H1 (cell line): ENCODE measurements around the gene HLX. TPM values are rescaled to one million over a fixed set of nuclear protein-coding genes. Genes with fewer than 3 reads are reported as not detected.

Experiments used
- CTCF ChIA-PET: fragments of 300-600 bp; sonication (Branson Sonifier 250); formaldehyde crosslinking; loops from one replicate; lab custom pipeline; 2021; ENCODE audit not compliant: partially characterized antibody; lab: Charles Lee
- POLR2A ChIA-PET: fragments of 300-600 bp; sonication (Branson Sonifier 250); formaldehyde crosslinking; loops from one replicate; lab custom pipeline; 2021; ENCODE audit warnings: inconsistent platforms; ENCODE audit not compliant: partially characterized antibody; lab: Charles Lee
- DNase-seq, 2 experiments: peaks; one replicate each; pipeline versions ENCODE4 v3.0.0 to v3.0.0-alpha.2; 2010 to 2022; ENCODE audit warnings: low spot score in 2 of 2, low read depth in 1 of 2, mixed read lengths in 1 of 2
- FAIRE-seq: peaks from 2 replicates; lab custom pipeline; 2011; peaks lifted over from hg19 to GRCh38; lab: Jason Lieb, UNC
- H2AFZ ChIP-seq: 2 replicates; pipeline ENCODE4 v1.8.1; 2012; ENCODE audit warnings: low read length, inconsistent platforms
- H2AK5ac ChIP-seq: 2 replicates; pipeline ENCODE4 v1.6.1; 2013; ENCODE audit warnings: low read depth, low read length
- H2BK120ac ChIP-seq: replicated peaks from 2 replicates; pipeline ENCODE3; 2013; ENCODE audit warnings: low read depth, low read length, inconsistent platforms
- H2BK12ac ChIP-seq: 2 replicates; pipeline ENCODE4 v1.6.1; 2013; ENCODE audit warnings: low read depth, low read length
- H2BK15ac ChIP-seq: 2 replicates; pipeline ENCODE4 v1.6.1; 2013; ENCODE audit warnings: low read length
- H2BK20ac ChIP-seq: 2 replicates; pipeline ENCODE4 v1.6.1; 2013; ENCODE audit warnings: low read length
- H2BK5ac ChIP-seq: 2 replicates; pipeline ENCODE4 v1.6.1; 2013; ENCODE audit warnings: low read depth, low read length
- H3K14ac ChIP-seq: 2 replicates; pipeline ENCODE4 v1.6.1; 2013; ENCODE audit warnings: inconsistent platforms; ENCODE audit not compliant: insufficient read length
- H3K18ac ChIP-seq: 2 replicates; pipeline ENCODE4 v1.6.1; 2013; ENCODE audit warnings: low read length; ENCODE audit errors: extremely low read depth
- H3K23ac ChIP-seq: 2 replicates; pipeline ENCODE4 v1.6.1; 2013; ENCODE audit warnings: inconsistent platforms; ENCODE audit not compliant: insufficient read length
- H3K23me2 ChIP-seq: 2 replicates; pipeline ENCODE4 v1.6.1; 2013; ENCODE audit warnings: low read depth, low read length
- H3K27ac ChIP-seq: 2 replicates; pipeline ENCODE4 v1.6.1; 2011; ENCODE audit warnings: low read depth, low read length, inconsistent platforms
- H3K27me3 ChIP-seq, 4 experiments: replicated peaks in 1 of 4; 1 replicate in 1 of 4; 2 replicates in 3 of 4; pipeline versions ENCODE4 v1.6.1 to v1.8.1; 2011 to 2013; ENCODE audit warnings: low read length in 3 of 4, mild to moderate bottlenecking in 3 of 4, inconsistent platforms in 2 of 4, mixed read lengths in 2 of 4, moderate library complexity in 1 of 4; ENCODE audit not compliant: control insufficient read depth in 3 of 4, insufficient read depth in 3 of 4; ENCODE audit errors: extremely low read depth in 1 of 4
- H3K36me3 ChIP-seq, 4 experiments: 2 replicates each; pipeline versions ENCODE4 v1.6.1 to v1.8.1; 2011 to 2013; ENCODE audit warnings: mild to moderate bottlenecking in 4 of 4, low read length in 3 of 4, moderate library complexity in 2 of 4, control low read depth in 1 of 4, inconsistent platforms in 1 of 4; ENCODE audit not compliant: insufficient read depth in 4 of 4, control insufficient read depth in 2 of 4
- H3K4ac ChIP-seq: replicated peaks from 2 replicates; pipeline ENCODE3; 2013; ENCODE audit warnings: low read length, low read depth, mixed read lengths, inconsistent platforms; ENCODE audit not compliant: insufficient read length
- H3K4me1 ChIP-seq, 4 experiments: replicated peaks in 1 of 4; 1 replicate in 1 of 4; 2 replicates in 3 of 4; pipeline versions ENCODE4 v1.6.1 to v1.8.1; 2011 to 2013; ENCODE audit warnings: low read length in 3 of 4, inconsistent platforms in 2 of 4, mixed read lengths in 1 of 4; ENCODE audit not compliant: insufficient read depth in 4 of 4, control insufficient read depth in 3 of 4
- H3K4me2 ChIP-seq, 2 experiments: 2 replicates each; pipeline versions ENCODE4 v1.6.1 to v1.8.1; 2011 to 2013; ENCODE audit warnings: low read depth in 2 of 2, low read length in 2 of 2, control low read depth in 1 of 2, inconsistent platforms in 1 of 2, mild to moderate bottlenecking in 1 of 2; ENCODE audit not compliant: insufficient read depth in 1 of 2
- H3K4me3 ChIP-seq, 4 experiments: fragments of 200-600, 300-600 bp in 1 of 4; sonication (generic), shearing (Covaris generic), sonication (Bioruptor Twin) in 1 of 4; 2 replicates each; pipeline versions ENCODE4 v1.5.1 to v1.8.1; 2011 to 2016; ENCODE audit warnings: low read length in 4 of 4, low read depth in 3 of 4, control low read depth in 2 of 4, inconsistent platforms in 2 of 4, mild to moderate bottlenecking in 2 of 4, mixed read lengths in 1 of 4, moderate library complexity in 1 of 4; ENCODE audit not compliant: insufficient read depth in 2 of 4; ENCODE audit errors: extremely low read depth in 1 of 4
- H3K56ac ChIP-seq: replicated peaks from 2 replicates; pipeline ENCODE3; 2013; ENCODE audit warnings: low read depth, mild to moderate bottlenecking, mixed read lengths, low read length, inconsistent platforms; ENCODE audit not compliant: insufficient read length
- H3K79me1 ChIP-seq: 2 replicates; pipeline ENCODE4 v1.6.1; 2013; ENCODE audit warnings: low read depth, low read length, control low read depth
- H3K79me2 ChIP-seq, 2 experiments: 2 replicates each; pipeline versions ENCODE4 v1.6.1 to v1.8.1; 2012 to 2013; ENCODE audit warnings: low read length in 2 of 2, mild to moderate bottlenecking in 2 of 2, inconsistent platforms in 1 of 2; ENCODE audit not compliant: insufficient read depth in 2 of 2, control insufficient read depth in 1 of 2
- H3K9ac ChIP-seq, 4 experiments: replicated peaks in 1 of 4; 1 replicate in 1 of 4; 2 replicates in 3 of 4; pipeline versions ENCODE4 v1.6.1 to v1.8.1; 2011 to 2013; ENCODE audit warnings: low read depth in 3 of 4, low read length in 3 of 4, control low read depth in 2 of 4, mild to moderate bottlenecking in 2 of 4, moderate library complexity in 2 of 4, inconsistent platforms in 1 of 4; ENCODE audit errors: extremely low read depth in 1 of 4
- H3K9me3 ChIP-seq, 2 experiments: 2 replicates each; pipeline versions ENCODE4 v1.6.1 to v1.8.1; 2012 to 2013; ENCODE audit warnings: mild to moderate bottlenecking in 2 of 2, moderate library complexity in 2 of 2, control low read depth in 1 of 2, inconsistent platforms in 1 of 2, low read depth in 1 of 2, low read length in 1 of 2, mixed read lengths in 1 of 2; ENCODE audit not compliant: insufficient read depth in 2 of 2
- H4K20me1 ChIP-seq, 2 experiments: replicated peaks in 1 of 2; 2 replicates each; pipeline versions ENCODE3 to v1.8.1; 2011 to 2013; ENCODE audit warnings: inconsistent platforms in 2 of 2, low read length in 2 of 2, mild to moderate bottlenecking in 1 of 2; ENCODE audit not compliant: insufficient read depth in 2 of 2, control insufficient read depth in 1 of 2
- H4K5ac ChIP-seq: 2 replicates; pipeline ENCODE4 v1.6.1; 2013; ENCODE audit warnings: low read length, low read depth, mixed read lengths, inconsistent platforms; ENCODE audit not compliant: insufficient read length
- H4K8ac ChIP-seq: 2 replicates; pipeline ENCODE4 v1.8.0; 2013; ENCODE audit warnings: mild to moderate bottlenecking, moderate library complexity, low read length, inconsistent platforms; ENCODE audit not compliant: insufficient read depth; ENCODE audit errors: extremely low read depth
- H4K91ac ChIP-seq: replicated peaks from 2 replicates; pipeline ENCODE3; 2013; ENCODE audit warnings: low read length, mixed read lengths, inconsistent platforms; ENCODE audit not compliant: insufficient read length
- CBX5 ChIP-seq: fragments of 300-800, 300-1000 bp; sonication (generic); IDR thresholded peaks from 2 replicates; pipeline ENCODE4 v1.7.1; 2016; ENCODE audit warnings: antibody characterized with exemption, low read length, low read depth
- KDM1A ChIP-seq: fragments of 200-600, 300-600 bp; sonication (generic); IDR thresholded peaks from 2 replicates; pipeline ENCODE4 v1.7.1; 2016; ENCODE audit warnings: mild to moderate bottlenecking, low read length, borderline replicate concordance
- KDM4A ChIP-seq: IDR thresholded peaks from one replicate; pipeline ENCODE4 v1.7.1; 2012; ENCODE audit warnings: low read depth, mild to moderate bottlenecking, moderate library complexity, low read length, inconsistent platforms; ENCODE audit not compliant: severe bottlenecking
- NANOG ChIP-seq: IDR thresholded peaks from 2 replicates; pipeline ENCODE4 v1.6.1; 2011; ENCODE audit warnings: low read length, low read depth, mild to moderate bottlenecking, inconsistent platforms; ENCODE audit not compliant: insufficient read depth, poor library complexity, severe bottlenecking
- TAF7 ChIP-seq: optimal IDR thresholded peaks from 2 replicates; pipeline ENCODE3; 2011; ENCODE audit warnings: low read depth, mild to moderate bottlenecking, inconsistent platforms, low read length, moderate library complexity, borderline replicate concordance
- TCF12 ChIP-seq: IDR thresholded peaks from 2 replicates; pipeline ENCODE4 v1.6.1; 2011; ENCODE audit warnings: low read depth, mild to moderate bottlenecking, low read length
- WGBS, 2 experiments: shearing (Covaris generic) in 1 of 2; methylation state at CpG; one replicate each; pipeline versions ENCODE4 v1.1.6 to v1.1.7; 2013 to 2015; ENCODE audit warnings: low lambda C conversion rate in 2 of 2, mixed read lengths in 2 of 2, inconsistent platforms in 1 of 2, low coverage in 1 of 2, missing lambda C conversion rate in 1 of 2; ENCODE audit not compliant: insufficient replicate concordance in 2 of 2, insufficient coverage in 1 of 2, insufficient read length in 1 of 2; ENCODE audit errors: extremely low coverage in 1 of 2, missing lambda C conversion rate in 1 of 2; 5-methylcytosine and 5-hydroxymethylcytosine counted together
- polyA plus RNA-seq, 7 experiments: library from polyadenylated mRNA; depleted of rRNA in 3 of 7; stranded (reverse) in 5 of 7; unstranded in 2 of 7; fragments of >200 nt in 5 of 7; fragments of 200-250 nt in 2 of 7; gene quantifications; 1 replicate in 5 of 7; 2 replicates in 1 of 7; 4 replicates in 1 of 7; pipeline versions ENCODE4 v1.2.1 to v1.2.3, GENCODE V29; 2011 to 2013; ENCODE audit warnings: missing spikeins in 2 of 7, mixed read lengths in 2 of 7
- total RNA-seq: library from RNA; stranded (reverse); fragmentation: NEBNext Ultra II Directional; extraction: Animal tissue kit (Norgen Biotek cat#: 25700); gene quantifications from 2 replicates; pipeline ENCODE4 v1.2.1, GENCODE V29; 2021
- TF ChIP-seq, protein P1 (sequence below), 3 experiments: IDR thresholded peaks; 1 replicate in 2 of 3; 2 replicates in 1 of 3; pipeline versions ENCODE4 v1.5.1 to v1.6.1; 2011; ENCODE audit warnings: low read length in 3 of 3, mild to moderate bottlenecking in 3 of 3, inconsistent platforms in 2 of 3, low read depth in 1 of 3, moderate library complexity in 1 of 3; ENCODE audit not compliant: insufficient read depth in 1 of 3; ENCODE audit errors: control extremely low read depth in 1 of 3

Gene HLX
- total and polyA plus RNA-seq, 2 of the 8 experiments (the other 6 are each of a cell fraction or from before 2014, with no cell fraction given) = 0.11 to 0.30 TPM

DNA sequence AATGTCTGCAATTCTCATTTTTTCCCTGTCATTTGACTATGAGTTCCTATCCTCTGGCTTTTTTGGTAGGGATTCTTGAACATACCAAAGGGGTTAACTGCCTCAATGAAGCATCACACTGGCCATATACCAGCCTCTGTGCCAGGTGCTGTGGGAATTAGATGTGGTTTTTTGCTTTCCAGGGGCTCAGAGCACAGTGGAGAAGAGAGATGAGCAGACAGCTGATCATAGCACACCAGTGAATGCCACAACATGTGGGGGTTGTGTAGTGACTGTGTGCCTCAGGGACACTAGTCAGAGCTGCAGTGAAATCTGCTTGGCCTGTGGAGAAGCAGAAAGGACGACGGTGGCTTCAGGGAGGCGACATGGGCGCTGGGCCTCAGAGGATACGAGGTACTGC lies 30.8 kb downstream of the HLX start:
- no peak overlapping the region for H3K9ac ChIP-seq
- no peak overlapping the region for H3K4me3 ChIP-seq
- H3K14ac ChIP-seq = no peak overlapping the region
- no peak overlapping the region for H3K23ac ChIP-seq
- CTCF ChIA-PET = interaction anchor here (1.1 to 5.1 kb wide), 2 partner anchors 11 to 293 kb away, joined by 3 to 23 read pairs; no protein-coding TSS in a partner anchor
- H3K79me2 ChIP-seq = no peaks in the 10 kb centered on the region
- POLR2A ChIA-PET = no interaction called here
- no peaks in the 10 kb centered on the region for H3K27me3 ChIP-seq
- H2AK5ac ChIP-seq = no peak overlapping the region
- H4K8ac ChIP-seq = no peak overlapping the region
- no peak overlapping the region for H3K56ac ChIP-seq
- FAIRE-seq = no peak
- 87% methylated on average over 5 of the region's 5 CpGs; no CpG with 5 or more reads in 1 of the 2 experiments for WGBS, 2 experiments
- H4K20me1 ChIP-seq = no peaks in the 10 kb centered on the region
- H3K23me2 ChIP-seq = no peaks in the 10 kb centered on the region
- H2BK5ac ChIP-seq = no peak overlapping the region
- no peaks in the 10 kb centered on the region for H3K36me3 ChIP-seq
- no peak overlapping the region for H4K5ac ChIP-seq
- no peak overlapping the region for H3K4ac ChIP-seq
- H3K9me3 ChIP-seq = no peaks in the 10 kb centered on the region
- no peak overlapping the region for H2BK12ac ChIP-seq
- TF ChIP-seq KDM1A (no peak), KDM4A (no peak), TAF7 (no peak), CBX5 (no peak), TCF12 (no peak), NANOG (no peak)
- TF ChIP-seq, protein P1, sequence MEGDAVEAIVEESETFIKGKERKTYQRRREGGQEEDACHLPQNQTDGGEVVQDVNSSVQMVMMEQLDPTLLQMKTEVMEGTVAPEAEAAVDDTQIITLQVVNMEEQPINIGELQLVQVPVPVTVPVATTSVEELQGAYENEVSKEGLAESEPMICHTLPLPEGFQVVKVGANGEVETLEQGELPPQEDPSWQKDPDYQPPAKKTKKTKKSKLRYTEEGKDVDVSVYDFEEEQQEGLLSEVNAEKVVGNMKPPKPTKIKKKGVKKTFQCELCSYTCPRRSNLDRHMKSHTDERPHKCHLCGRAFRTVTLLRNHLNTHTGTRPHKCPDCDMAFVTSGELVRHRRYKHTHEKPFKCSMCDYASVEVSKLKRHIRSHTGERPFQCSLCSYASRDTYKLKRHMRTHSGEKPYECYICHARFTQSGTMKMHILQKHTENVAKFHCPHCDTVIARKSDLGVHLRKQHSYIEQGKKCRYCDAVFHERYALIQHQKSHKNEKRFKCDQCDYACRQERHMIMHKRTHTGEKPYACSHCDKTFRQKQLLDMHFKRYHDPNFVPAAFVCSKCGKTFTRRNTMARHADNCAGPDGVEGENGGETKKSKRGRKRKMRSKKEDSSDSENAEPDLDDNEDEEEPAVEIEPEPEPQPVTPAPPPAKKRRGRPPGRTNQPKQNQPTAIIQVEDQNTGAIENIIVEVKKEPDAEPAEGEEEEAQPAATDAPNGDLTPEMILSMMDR (IDR thresholded peaks at IDR 0.05; ENCODE audit: control extremely low read depth in 1 of 3, insufficient read depth in 1 of 3, low read depth in 1 of 3, low read length in 3 of 3) = no peak
- H2BK20ac ChIP-seq = no peak overlapping the region
- H2BK120ac ChIP-seq = no peak overlapping the region
- H3K4me2 ChIP-seq = no peak overlapping the region
- no peak overlapping the region for H2AFZ ChIP-seq
- no peak overlapping the region for H3K18ac ChIP-seq
- no peaks in the 10 kb centered on the region for H3K4me1 ChIP-seq
- DNase-seq = no peak
- no peaks in the 10 kb centered on the region for H3K79me1 ChIP-seq
- H2BK15ac ChIP-seq = no peak overlapping the region
- H3K27ac ChIP-seq = no peak overlapping the region
- no peak overlapping the region for H4K91ac ChIP-seq
